Measurements from ENCODE around the gene TNNT1.
A peak's percentile ranks its signal among the peaks of the same experiment; 100 is the strongest.
"Not testable (repeated sequence)": the region's sequence is repeated elsewhere in the genome, so short reads cannot be mapped to it uniquely, and the experiment has no call there.

TNNT1 gene

GRCh38 chr19:55166530-55167268 lies 17.7 kb upstream of the TNNT1 start, which contains the start of gene DNAAF3:
Gene DNAAF3, minus strand, starts transcription at chr19:55166613. Its CDS starts 200 bp downstream, at chr19:55166413.
- peak; percentile 97 for DNase-seq (ENCODE audit: low read depth)

GRCh38 chr19:55165952-55166529 lies 17.0 kb upstream of the TNNT1 start:
- DNase-seq (ENCODE audit: low read depth): peak; percentile 63

- no peak for DNase-seq (ENCODE audit: low read depth)
These were observed 12.7 kb upstream of the TNNT1 start for GRCh38 chr19:55161571-55162322.

GRCh38 chr19:55160986-55161365 lies 12.0 kb upstream of the TNNT1 start:
- DNase-seq (ENCODE audit: low read depth): no peak

GRCh38 chr19:55160128-55160985 lies 11.4 kb upstream of the TNNT1 start:
- peak; percentile 59 for DNase-seq (ENCODE audit: low read depth)

GRCh38 chr19:55158848-55159749 lies 10.1 kb upstream of the TNNT1 start:
- DNase-seq (ENCODE audit: low read depth): no peak

- no peak for DNase-seq (ENCODE audit: low read depth)
These were observed 9.4 kb upstream of the TNNT1 start for GRCh38 chr19:55158423-55158822.

GRCh38 chr19:55157064-55157908 lies 8.3 kb upstream of the TNNT1 start, which contains the start of gene TNNI3:
Gene TNNI3, minus strand, starts transcription at chr19:55157732. Its CDS starts 143 bp downstream, at chr19:55157589.
- no peak for DNase-seq (ENCODE audit: low read depth)

GRCh38 chr19:55156202-55157063 lies 7.4 kb upstream of the TNNT1 start:
- DNase-seq (ENCODE audit: low read depth): no peak

GRCh38 chr19:55155784-55156183 lies 6.8 kb upstream of the TNNT1 start:
- not testable (repeated sequence) for DNase-seq (ENCODE audit: low read depth)

- DNase-seq (ENCODE audit: low read depth): no peak
These were observed 4.8 kb upstream of the TNNT1 start for GRCh38 chr19:55153652-55154264.

GRCh38 chr19:55152017-55152416 lies 3.0 kb upstream of the TNNT1 start:
- DNase-seq (ENCODE audit: low read depth): no peak

GRCh38 chr19:55147545-55148251 lies 1.3 kb downstream of the TNNT1 start:
- no peak for DNase-seq (ENCODE audit: low read depth)

- DNase-seq (ENCODE audit: low read depth): no peak
These were observed 2.2 kb downstream of the TNNT1 start for GRCh38 chr19:55146705-55147273.

GRCh38 chr19:55146078-55146704 lies 2.8 kb downstream of the TNNT1 start:
- no peak for DNase-seq (ENCODE audit: low read depth)

- no peak for DNase-seq (ENCODE audit: low read depth)
These were observed 3.8 kb downstream of the TNNT1 start for GRCh38 chr19:55145232-55145631.

- no peak for DNase-seq (ENCODE audit: low read depth)
These were observed 7.3 kb downstream of the TNNT1 start for GRCh38 chr19:55141696-55142095.

Measured in stromal cell of bone marrow (primary cell).